ENCODE measurements around the gene CD52.

The CD52 gene

DNA sequence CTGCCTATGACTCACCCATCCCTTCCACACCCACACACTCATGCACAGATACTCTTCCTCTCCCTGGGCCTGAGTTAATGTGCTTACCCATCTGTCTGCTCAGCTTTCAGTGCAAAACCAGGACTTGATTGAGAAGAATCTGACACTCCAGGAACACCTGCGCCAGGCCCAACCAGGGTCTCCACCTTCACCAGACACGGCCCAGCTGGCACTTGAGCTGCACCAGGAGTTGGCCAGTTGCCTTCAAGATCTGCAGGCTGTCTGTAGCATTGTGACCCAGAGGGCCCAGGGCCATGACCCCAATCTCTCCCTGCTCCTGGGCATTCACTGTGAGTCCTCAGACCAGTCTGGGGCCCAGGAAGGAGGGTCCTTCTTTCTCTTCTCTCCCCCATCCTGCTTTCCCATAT, 41.3 kb upstream of the CD52 start:
- TF ChIP-seq, protein P1, sequence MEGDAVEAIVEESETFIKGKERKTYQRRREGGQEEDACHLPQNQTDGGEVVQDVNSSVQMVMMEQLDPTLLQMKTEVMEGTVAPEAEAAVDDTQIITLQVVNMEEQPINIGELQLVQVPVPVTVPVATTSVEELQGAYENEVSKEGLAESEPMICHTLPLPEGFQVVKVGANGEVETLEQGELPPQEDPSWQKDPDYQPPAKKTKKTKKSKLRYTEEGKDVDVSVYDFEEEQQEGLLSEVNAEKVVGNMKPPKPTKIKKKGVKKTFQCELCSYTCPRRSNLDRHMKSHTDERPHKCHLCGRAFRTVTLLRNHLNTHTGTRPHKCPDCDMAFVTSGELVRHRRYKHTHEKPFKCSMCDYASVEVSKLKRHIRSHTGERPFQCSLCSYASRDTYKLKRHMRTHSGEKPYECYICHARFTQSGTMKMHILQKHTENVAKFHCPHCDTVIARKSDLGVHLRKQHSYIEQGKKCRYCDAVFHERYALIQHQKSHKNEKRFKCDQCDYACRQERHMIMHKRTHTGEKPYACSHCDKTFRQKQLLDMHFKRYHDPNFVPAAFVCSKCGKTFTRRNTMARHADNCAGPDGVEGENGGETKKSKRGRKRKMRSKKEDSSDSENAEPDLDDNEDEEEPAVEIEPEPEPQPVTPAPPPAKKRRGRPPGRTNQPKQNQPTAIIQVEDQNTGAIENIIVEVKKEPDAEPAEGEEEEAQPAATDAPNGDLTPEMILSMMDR (conservative IDR thresholded peaks at IDR 0.05; ENCODE audit: low read depth), result no peak
- ChIA-PET POLR2A (ENCODE audit: low non-redundant PET) (no interaction called here), CTCF (interaction anchor here (0.9 to 1.1 kb wide), 2 partner anchors 9 to 131 kb away, joined by 4 to 5 read pairs; no protein-coding TSS in a partner anchor)
- H3K27ac ChIP-seq, result peak overlapping the region; percentile 99
- no peak for DNase-seq (ENCODE audit: low spot score)

DNA sequence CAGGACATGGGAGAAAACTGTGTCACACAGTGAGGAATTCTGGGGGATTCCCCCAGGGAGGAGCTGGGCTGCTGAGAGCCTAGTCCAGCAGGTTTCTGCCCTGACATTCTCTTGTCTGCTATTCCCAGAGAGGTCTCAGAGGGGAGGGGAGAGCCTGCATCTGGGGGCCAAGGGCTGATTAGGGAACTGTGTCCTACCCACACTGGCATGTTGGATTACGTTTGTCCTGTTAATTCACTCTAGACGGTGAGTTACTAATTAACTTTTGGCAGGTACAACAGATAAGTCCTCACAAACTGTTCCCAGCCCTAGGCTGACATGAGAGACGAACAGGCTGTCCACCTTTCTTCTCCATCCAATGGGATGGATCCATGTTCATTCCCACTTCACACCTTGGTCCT, 40.5 kb upstream of the CD52 start:
- DNase-seq (ENCODE audit: low spot score), result no peak
- ChIA-PET CTCF (interaction anchor here (0.6 kb wide), 3 partner anchors 44 to 823 kb away, joined by 3 to 4 read pairs (median 3); no protein-coding TSS in a partner anchor), POLR2A (ENCODE audit: low non-redundant PET) (no interaction called here)
- H3K27ac ChIP-seq, result peak overlapping the region; percentile 99
- TF ChIP-seq, protein P1 (conservative IDR thresholded peaks at IDR 0.05; ENCODE audit: low read depth), result no peak

DNA sequence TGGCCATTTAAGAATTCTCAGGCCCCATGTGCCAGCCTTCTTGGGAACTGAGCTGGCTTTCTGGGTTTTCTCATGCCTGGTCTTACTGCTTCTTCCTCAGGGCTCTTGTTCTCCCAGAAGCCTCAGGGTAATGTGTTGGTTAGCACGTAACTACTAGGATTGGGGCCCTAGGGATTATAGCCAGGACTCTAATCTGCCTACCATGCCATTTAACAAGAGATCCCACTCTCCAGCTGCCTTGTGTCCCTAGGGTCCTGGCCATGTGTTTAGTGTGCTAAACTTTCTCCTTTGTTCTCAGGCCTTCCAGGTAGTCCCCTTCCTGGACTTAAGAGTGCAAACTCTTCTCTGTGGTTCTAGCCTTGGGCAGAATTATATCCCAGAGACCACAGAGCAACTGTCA, 40.0 kb upstream of the CD52 start:
- ChIA-PET POLR2A (ENCODE audit: low non-redundant PET) (interaction anchor here (0.5 kb wide), 1 partner anchor 45 kb away, joined by 6 read pairs; no protein-coding TSS in a partner anchor), CTCF (interaction anchor here (0.6 to 1.0 kb wide), 5 partner anchors 11 to 362 kb away, joined by 3 to 4 read pairs (median 4); partner anchors contain the start of gene UBXN11)
- DNase-seq (ENCODE audit: low spot score), result no peak
- H3K27ac ChIP-seq, result peak overlapping the region; percentile 99
- TF ChIP-seq, protein P1 (conservative IDR thresholded peaks at IDR 0.05; ENCODE audit: low read depth), result no peak

GRCh38 chr1:26278303-26278702, 39.5 kb upstream of the CD52 start:
- TF ChIP-seq, protein P1 (conservative IDR thresholded peaks at IDR 0.05; ENCODE audit: low read depth), result no peak
- DNase-seq (ENCODE audit: low spot score), result peak; percentile 68
- POLR2A ChIA-PET (ENCODE audit: low non-redundant PET), result no interaction called here
- CTCF ChIA-PET, result interaction anchor here (0.6 to 1.4 kb wide), 5 partner anchors 10 to 220 kb away, joined by 3 to 5 read pairs (median 4); partner anchors contain the start of genes CEP85 and UBXN11
- peak overlapping the region; percentile 99 for H3K27ac ChIP-seq

DNA sequence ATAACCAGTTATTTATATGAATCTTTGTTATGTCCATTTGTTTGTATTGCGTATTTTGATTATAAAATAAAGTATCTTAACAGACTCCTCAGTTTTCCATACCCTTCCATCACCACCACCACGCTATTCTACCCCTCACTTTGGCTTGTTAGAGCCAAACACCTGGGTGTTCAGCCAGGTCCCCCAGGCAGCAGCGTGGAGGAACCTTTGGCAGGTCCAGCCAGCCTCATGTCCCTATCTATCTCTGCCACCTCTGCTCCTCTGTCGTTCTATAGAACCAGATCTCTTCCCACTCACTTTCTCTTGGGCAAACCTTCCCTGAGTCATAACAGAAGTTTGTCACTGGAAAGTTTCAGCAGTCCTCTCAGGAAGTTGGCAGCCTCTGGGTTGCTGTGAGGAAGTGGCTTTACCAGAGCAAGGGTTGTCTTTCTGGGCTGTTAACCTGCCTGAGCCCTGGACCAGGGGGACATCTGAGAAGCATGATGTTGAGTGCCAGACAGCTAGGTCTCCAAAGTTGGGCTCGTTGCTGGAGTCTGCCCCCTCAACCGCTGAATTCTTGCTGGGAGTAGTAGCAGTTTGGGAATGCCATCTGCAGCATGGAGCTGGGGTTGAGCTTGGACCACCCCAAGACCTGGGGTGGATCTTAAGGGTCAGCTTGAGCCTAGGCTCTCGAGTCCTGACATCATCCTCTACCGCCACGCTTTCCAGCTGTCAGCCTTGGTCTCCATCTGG, 38.9 kb upstream of the CD52 start:
- peak; percentile 54 for DNase-seq (ENCODE audit: low spot score)
- TF ChIP-seq, protein P1 (conservative IDR thresholded peaks at IDR 0.05; ENCODE audit: low read depth), result no peak
- H3K27ac ChIP-seq, result peak overlapping the region; percentile 99
- ChIA-PET POLR2A (ENCODE audit: low non-redundant PET) (no interaction called here), CTCF (interaction anchor here (0.7 to 1.4 kb wide), 5 partner anchors 10 to 221 kb away, joined by 3 to 5 read pairs (median 4); partner anchors contain the start of gene CEP85)

- POLR2A ChIA-PET (ENCODE audit: low non-redundant PET), result interaction anchor here (0.6 kb wide), 1 partner anchor 8 kb away, joined by 3 read pairs; no protein-coding TSS in a partner anchor
- TF ChIP-seq, protein P1 (conservative IDR thresholded peaks at IDR 0.05; ENCODE audit: low read depth), result peak; percentile 70
- peak; percentile 85 for DNase-seq (ENCODE audit: low spot score)
- CTCF ChIA-PET, result interaction anchor here (0.6 to 1.4 kb wide), 5 partner anchors 24 to 526 kb away, joined by 3 to 5 read pairs (median 3); partner anchors contain the start of gene CEP85
- H3K27ac ChIP-seq, result peak within 1 kb of the TSS; percentile 99
These were observed 38.1 kb upstream of the CD52 start, which contains the start of gene SH3BGRL3 for GRCh38 chr1:26279456-26280332. Gene SH3BGRL3 (plus strand): TSS chr1:26280086. CDS start chr1:26280156, 70 bp downstream.

Data from RWPE1 (cell line).